Smooth muscle cell of the umbilical artery (primary cell): ENCODE measurements around the gene MAPK10. TPM values are rescaled to one million over a fixed set of nuclear protein-coding genes. Genes with fewer than 3 reads are reported as not detected.

Source experiments
- total RNA-seq: library from RNA; depleted of rRNA; stranded (reverse); fragments of >200 nt; gene quantifications from 2 replicates; pipeline ENCODE4 v1.2.3, GENCODE V29; 2014

Gene MAPK10
- total RNA-seq, result 3.6 and 4.2 TPM in 2 replicates

DNA sequence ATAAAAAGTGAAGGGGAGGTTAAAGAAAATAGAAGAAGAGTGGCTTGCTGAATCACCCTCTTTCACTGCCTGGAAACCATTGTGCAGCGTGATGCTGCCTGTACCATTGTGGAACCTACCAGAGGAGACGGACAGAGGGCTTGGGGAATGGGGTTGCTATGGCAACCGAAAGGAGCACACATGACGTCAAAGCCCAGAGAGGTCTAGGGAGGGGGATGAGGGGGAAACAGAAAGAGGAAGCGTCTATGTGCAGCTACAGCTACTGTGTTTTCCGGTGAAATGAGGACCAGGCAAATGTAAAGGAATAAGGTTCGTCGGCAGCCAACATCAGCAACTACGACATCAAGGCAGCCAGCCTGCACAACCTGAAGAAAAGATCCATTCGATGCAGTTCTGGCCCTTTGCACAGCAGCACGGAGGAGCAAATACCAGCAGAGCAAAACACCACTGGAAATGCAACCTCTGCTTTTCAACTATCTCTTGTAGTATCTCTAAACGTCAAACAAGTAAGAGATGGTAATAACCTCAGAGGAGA is at the start of gene MAPK10:
TSS of gene MAPK10 (minus strand) at position 110 of the 535 bp plus-strand sequence.

Other genes starting within 250 kb of the MAPK10 start
- 46.9 TPM in 2 replicates for gene PTPN13, start 234.3 kb upstream of the MAPK10 start, total RNA-seq